Measurements from ENCODE around the gene TMEM255B. TPM values are rescaled to one million over a fixed set of nuclear protein-coding genes. Genes with fewer than 3 reads are reported as not detected.

Gene TMEM255B
- total and polyA plus RNA-seq, 2 donors (not counting 3 experiments of a cell fraction or from before 2014, with no cell fraction given): 105 to 121 TPM

DNA sequence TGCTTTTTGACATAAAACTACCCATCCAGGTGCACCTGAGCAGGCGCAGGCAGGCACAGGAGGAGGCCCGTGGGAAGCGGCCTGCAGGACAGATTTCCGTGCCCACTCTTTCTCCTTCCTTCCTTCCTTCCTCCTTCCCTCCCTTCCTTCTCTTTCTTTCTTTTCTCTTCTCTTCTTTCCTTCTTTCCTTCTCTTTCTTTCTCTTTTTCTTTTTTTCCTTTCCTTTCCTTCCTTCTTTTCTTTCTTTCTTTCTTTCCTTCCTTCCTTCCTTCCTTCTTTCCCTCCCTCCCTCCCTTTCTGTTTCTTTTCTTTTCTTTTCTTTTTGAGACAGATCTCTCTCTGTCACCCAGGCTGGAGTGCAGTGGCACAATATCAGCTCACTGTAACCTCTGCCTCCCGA, 21.2 kb upstream of the TMEM255B start:
- no peaks in the 10 kb centered on the region for H3K36me3 ChIP-seq (ENCODE audit: control insufficient read depth in 2 of 2, extremely low read depth in 1 of 2, insufficient read depth in 2 of 2, low read length in 2 of 2)
- H2AFZ ChIP-seq (ENCODE audit: low read depth, low read length): no peak overlapping the region
- no peaks in the 10 kb centered on the region for H3K27me3 ChIP-seq (ENCODE audit: control insufficient read depth in 2 of 2, insufficient read depth in 2 of 2, low read length in 2 of 2)
- no TSS peak for BruUV-seq (replicated peaks)
- H3K9ac ChIP-seq (replicated peaks; ENCODE audit: extremely low read depth, insufficient read depth, low read length): no peak overlapping the region
- ChIA-PET POLR2A (interaction anchor here (0.6 kb wide), 1 partner anchor 393 kb away, joined by 4 read pairs; no protein-coding TSS in a partner anchor), CTCF (interaction anchor here (1.7 kb wide), 1 partner anchor 83 kb away, joined by 5 read pairs; no protein-coding TSS in a partner anchor)
- no peaks in the 10 kb centered on the region for H4K20me1 ChIP-seq (replicated peaks; ENCODE audit: control insufficient read depth, extremely low read depth, insufficient read depth, low read length)
- no peak overlapping the region for H3K4me2 ChIP-seq (ENCODE audit: insufficient read depth, low read length)
- no peak for DNase-seq (ENCODE audit: low read depth, low spot score)
- intact Hi-C loops (cut with micrococcal nuclease): no loop called here
- TF ChIP-seq, protein P1, sequence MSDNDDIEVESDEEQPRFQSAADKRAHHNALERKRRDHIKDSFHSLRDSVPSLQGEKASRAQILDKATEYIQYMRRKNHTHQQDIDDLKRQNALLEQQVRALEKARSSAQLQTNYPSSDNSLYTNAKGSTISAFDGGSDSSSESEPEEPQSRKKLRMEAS (IDR thresholded peaks at IDR 0.05; ENCODE audit: insufficient read depth, insufficient read length): no peak
- TF ChIP-seq POLR2A (IDR thresholded peaks at IDR 0.05; ENCODE audit: low read depth, low read length) (no peak), EZH2 (IDR thresholded peaks at IDR 0.05; ENCODE audit: borderline replicate concordance, low read depth, low read length, severe bottlenecking) (no peak), MYC (IDR thresholded peaks at IDR 0.05; ENCODE audit: low read depth, low read length) (no peak), FOS (IDR thresholded peaks at IDR 0.05; ENCODE audit: borderline replicate concordance, insufficient read depth, low read length) (no peak), JUN (IDR thresholded peaks at IDR 0.05; ENCODE audit: borderline replicate concordance, insufficient read depth, insufficient read length, low read depth) (no peak), POLR2AphosphoS5 (IDR thresholded peaks at IDR 0.05; ENCODE audit: insufficient read depth, low read depth, low read length) (no peak)
- TF ChIP-seq, protein P2, sequence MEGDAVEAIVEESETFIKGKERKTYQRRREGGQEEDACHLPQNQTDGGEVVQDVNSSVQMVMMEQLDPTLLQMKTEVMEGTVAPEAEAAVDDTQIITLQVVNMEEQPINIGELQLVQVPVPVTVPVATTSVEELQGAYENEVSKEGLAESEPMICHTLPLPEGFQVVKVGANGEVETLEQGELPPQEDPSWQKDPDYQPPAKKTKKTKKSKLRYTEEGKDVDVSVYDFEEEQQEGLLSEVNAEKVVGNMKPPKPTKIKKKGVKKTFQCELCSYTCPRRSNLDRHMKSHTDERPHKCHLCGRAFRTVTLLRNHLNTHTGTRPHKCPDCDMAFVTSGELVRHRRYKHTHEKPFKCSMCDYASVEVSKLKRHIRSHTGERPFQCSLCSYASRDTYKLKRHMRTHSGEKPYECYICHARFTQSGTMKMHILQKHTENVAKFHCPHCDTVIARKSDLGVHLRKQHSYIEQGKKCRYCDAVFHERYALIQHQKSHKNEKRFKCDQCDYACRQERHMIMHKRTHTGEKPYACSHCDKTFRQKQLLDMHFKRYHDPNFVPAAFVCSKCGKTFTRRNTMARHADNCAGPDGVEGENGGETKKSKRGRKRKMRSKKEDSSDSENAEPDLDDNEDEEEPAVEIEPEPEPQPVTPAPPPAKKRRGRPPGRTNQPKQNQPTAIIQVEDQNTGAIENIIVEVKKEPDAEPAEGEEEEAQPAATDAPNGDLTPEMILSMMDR (IDR thresholded peaks at IDR 0.05; ENCODE audit: extremely low read depth in 1 of 2, insufficient read depth in 1 of 2, low read depth in 1 of 2, low read length in 2 of 2): no peak
- H3K4me1 ChIP-seq (ENCODE audit: control insufficient read depth, extremely low read depth, insufficient read depth, low read length): no peaks in the 10 kb centered on the region
- dilution Hi-C loops (cut with MboI; ENCODE audit: extremely low pct_ligation_motif_present, low sequenced_read_pairs): no loop called here
- FAIRE-seq: no peak
- no peaks in the 10 kb centered on the region for H3K79me2 ChIP-seq (ENCODE audit: control insufficient read depth, insufficient read depth, low read length)
- no peaks in the 10 kb centered on the region for H3K9me3 ChIP-seq (replicated peaks; ENCODE audit: control insufficient read depth, insufficient read depth, low read length)
- H3K9me1 ChIP-seq (replicated peaks; ENCODE audit: control insufficient read depth, extremely low read depth, insufficient read depth, low read length): no peaks in the 10 kb centered on the region
- H3K27ac ChIP-seq (ENCODE audit: insufficient read depth, low read depth, low read length): no peak overlapping the region
- no peak overlapping the region for H3K4me3 ChIP-seq (replicated peaks in 1 of 3; ENCODE audit: insufficient read depth in 1 of 3, low read depth in 1 of 3, low read length in 3 of 3)
